HPDE6-E6E7 (cell line): ENCODE measurements around the gene ZNF593OS.
A peak's percentile ranks its signal among the peaks of the same experiment; 100 is the strongest.

Experiments
- DNase-seq: peaks from one replicate; pipeline ENCODE4 v3.0.0; 2011; ENCODE audit warnings: missing footprints; ENCODE audit errors: extremely low spot score

ZNF593OS gene

DNA sequence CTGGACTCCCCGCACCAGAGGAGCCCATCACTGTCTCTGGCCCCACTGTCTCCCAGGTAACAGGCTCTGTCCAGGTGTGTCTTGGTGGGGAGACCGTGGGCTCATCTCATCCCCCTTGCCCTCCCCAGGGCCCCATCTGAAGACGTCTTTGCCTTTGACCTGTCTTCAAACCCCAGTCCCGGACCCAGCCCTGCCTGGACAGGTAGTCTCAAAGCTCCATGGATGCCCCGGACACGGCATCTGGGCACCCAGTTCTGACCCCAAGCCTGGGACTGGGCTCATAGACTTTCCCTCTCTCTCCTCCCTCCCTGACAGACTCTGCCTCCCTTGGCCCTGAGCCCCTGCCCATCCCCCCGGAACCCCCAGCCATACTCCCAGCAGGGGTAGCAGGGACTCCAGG lies 12.5 kb upstream of the ZNF593OS start:
- no peak for DNase-seq

DNA sequence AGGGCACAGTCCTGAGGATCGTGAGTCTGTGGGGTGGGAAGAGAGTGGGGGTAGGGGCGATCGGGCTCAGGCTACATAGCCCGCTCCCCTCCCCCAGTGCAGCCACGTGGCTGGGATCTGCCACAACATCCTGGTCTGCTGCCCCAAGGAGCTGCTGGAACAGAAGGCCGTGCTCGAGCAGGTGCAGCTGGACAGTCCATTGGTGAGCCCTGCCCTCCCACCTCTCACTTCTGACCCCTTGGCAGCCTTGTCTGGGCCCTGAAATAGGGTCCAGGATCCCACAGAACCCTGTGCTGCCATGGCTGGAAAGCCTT lies 10.7 kb upstream of the ZNF593OS start:
- no peak for DNase-seq

DNA sequence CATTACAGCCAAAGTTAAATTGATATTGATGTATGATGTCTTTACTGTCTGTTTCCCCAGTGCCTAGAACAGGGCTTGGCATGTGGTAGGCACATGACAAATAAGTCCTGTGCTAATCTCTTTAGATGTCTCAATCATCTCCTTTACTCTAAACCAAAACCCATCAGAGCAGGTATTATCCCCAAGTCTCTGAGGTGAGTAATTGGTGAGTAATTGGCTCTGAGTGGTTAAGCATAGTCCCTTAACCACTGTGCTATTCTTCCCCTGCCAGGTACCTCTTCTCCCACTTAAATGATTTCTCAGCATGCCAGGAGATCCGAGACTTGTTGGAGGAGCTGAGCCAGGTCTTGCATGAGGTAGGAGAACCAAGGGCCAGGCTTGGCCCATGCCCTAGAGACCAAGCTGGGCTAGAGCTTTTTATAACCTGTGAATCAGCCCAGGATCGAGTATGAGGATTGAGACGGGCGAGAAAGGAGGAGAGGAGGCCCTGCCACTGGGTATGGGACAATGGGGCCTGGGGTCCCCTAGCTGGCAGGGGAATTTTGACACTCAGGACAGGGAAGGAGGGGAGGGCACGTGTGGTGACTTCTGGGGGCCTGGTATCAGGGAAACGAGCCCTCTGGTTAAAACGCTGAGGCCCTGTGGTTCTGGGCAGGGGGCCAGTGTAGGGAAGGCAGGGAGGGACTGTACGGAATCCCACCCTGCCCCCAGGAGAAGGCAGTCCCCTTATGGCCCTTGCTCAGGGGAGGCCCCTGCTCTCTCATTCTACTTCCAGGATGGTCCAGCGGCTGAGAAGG lies 10.2 kb upstream of the ZNF593OS start:
- peak; percentile 89 for DNase-seq

DNA sequence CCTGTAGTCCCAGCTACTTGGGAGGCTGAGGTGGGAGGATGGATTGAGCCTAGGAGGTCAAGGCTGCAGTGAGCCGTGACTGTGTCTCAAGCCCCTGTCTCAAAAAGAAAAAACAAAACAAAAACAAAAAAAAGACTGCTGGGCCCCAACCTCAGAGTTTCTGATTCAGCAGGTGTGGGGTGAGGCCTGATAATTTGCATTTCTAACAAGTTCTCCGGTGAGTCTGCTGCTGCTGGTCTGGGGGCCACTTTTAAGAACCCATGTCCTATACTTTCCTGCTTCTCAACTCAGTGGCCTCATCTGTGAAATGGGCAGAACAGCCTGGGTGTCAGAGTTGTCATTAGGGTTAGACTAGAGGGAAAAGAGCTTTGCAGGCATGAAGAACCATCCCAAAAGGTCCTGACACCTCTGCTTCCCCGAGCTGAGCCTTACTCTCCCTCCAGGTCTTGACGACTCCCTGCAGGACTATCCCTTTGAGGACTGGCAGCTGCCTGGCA lies 8.4 kb upstream of the ZNF593OS start:
- DNase-seq: no peak

DNA sequence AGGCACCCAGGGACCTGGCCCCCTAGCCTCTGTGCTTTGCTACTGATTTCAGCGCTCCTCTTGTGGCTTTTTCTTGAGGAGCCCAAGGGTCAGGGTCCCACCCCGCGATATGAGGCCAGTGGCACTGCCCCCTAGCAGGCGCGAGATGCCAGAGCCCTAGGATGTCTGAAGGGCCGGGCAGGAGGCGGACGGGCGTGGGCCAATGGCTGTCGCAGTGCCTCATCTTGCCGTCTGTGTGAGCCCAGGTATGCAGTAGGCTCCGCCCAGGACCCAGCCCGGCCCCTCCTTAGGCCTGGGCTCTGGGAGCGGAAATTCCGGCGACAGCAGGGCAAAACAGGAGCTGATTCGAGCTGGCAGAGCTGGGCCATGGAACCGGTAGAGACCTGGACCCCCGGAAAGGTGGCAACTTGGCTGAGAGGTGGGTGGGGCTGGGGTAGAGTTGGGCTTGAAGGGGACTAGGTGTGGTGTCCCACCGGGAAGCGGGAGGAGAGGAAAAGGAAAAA lies 5.6 kb upstream of the ZNF593OS start, which contains the start of gene CNKSR1:
Gene CNKSR1, plus strand, starts transcription at position 310 of the 503 bp plus-strand sequence. Its CDS starts 57 bp downstream, at position 367.
- peak; percentile 92 for DNase-seq

DNA sequence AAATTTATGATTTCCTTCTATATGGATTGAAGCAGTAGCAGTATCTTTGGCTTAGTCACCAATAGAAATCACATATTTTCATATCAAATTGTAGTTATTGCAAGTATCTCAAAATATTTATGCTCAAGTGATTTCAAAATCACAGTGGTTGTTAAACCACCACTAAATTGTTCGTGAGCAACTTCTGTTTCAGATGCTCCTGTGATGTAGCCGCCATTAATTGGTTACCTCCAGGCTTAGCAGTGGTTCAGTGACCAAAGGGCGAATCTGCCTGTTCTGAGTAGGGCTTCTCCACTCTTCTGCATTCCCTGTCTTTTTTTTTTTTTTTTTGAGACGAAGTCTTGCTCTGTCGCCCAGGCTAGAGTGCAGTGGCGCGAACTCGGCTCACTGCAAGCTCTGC lies 3.7 kb upstream of the ZNF593OS start:
- no peak for DNase-seq

DNA sequence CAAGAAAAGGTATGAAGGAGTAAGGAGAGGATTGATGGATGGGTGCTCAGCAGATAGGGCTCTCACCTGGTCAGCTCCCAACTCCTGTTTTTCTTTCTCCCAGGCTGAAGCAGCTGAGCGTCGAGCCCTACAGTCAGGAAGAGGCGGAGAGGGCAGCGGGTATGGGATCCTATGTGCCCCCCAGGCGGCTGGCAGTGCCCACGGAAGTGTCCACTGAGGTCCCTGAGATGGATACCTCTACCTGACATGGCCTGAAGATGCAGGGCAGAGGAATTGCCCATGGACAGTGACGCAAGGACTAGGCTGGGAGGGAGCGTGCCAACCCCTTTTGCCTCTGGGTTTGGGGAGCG lies 1.2 kb downstream of the ZNF593OS start:
- no peak for DNase-seq

DNA sequence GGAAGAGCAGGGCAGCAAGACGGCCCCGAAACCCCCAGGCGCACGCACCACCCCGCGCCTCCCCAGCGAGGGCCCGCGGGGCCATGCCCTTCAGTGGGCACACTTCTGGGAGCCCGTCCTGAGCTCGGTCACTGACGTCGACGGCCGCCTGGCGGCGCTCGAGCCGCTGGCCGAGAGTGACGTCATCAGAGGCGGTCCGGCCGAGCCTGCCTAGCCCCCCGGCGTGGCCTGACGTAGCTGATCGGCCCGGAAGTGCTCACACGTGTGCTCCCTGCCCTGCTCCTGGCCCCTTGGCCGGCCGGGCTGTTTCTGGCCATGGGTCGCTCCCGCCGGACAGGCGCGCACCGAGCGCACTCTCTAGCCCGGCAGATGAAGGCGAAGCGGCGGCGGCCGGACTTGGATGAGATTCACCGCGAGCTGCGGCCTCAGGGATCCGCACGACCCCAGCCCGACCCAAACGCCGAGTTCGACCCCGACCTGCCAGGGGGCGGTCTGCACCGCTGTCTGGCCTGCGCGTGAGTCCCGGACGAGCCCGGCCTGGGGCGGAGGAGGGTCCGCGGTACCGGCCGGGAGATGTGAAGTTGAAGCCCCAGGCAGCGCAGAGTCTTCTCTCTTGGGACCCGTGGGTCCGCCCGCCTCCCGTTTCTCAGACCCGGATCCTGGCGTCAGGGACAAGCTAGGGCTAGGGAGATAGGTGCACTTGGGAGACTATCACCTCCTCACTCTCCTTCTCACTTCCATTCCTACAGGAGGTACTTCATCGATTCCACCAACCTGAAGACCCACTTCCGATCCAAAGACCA lies 1.8 kb downstream of the ZNF593OS start, which contains the start of gene ZNF593:
Gene ZNF593, plus strand, starts transcription at position 240 of the 803 bp plus-strand sequence. Its CDS starts 76 bp downstream, at position 316.
- DNase-seq: peak; percentile 95

DNA sequence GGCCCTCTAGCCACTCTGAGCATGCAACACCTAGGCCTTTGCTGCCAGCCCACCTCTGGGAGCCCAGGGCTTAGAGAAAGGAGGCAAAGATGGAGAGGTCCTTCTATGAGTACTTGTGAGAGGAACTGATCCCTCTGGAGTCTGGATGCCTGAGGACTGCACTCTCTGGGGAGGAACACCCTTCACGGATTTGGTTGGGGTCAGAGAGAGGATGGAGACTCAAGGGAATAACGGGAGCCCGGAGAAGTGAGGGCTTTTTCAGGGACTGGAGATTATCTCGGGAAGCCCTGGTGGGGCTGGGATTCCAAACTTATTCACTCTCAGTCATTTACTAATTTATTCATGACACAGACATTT lies 2.5 kb downstream of the ZNF593OS start:
- no peak for DNase-seq

DNA sequence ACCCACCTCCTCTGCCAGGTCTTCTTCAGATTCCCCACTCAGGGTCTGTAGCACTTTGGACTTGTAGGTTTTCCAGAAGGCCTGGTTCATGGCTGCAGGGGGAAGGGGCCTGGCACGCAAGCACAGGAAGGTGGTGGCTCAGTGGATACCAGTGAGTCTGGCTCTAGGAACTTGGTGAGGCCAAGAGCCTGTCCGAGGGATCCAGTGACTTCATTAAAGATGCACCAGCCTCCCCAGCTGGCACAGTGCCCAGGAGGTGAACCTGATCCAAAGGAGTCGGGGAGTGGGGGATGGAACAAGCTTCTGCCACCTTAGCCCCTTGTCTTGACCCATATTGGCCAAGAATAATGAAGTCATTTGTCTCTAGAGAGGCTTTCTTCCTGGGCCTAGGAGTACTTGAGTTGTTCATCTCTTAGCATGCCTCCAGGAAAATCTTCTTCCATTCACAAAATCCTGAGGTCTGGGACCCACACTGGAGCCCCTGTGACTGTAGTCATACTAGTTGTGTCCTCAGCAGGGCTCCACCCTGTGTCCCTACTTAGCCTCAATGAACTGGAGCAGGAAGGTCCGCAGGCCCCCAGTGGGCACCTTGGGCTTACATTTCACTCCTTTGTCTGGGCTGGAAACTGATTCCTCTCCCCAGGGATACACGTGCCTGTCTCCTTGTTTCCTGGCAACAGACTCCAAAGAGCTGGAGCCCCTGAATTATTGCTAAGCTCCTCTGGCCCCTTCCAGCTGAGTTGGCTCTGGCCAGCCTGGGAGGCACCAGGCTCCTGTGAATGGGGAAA lies 3.0 kb downstream of the ZNF593OS start, which contains the start of gene C1orf232:
Gene C1orf232, minus strand, starts transcription at position 554 of the 788 bp plus-strand sequence. Its CDS starts 464 bp downstream, at position 90.
- DNase-seq: no peak

DNA sequence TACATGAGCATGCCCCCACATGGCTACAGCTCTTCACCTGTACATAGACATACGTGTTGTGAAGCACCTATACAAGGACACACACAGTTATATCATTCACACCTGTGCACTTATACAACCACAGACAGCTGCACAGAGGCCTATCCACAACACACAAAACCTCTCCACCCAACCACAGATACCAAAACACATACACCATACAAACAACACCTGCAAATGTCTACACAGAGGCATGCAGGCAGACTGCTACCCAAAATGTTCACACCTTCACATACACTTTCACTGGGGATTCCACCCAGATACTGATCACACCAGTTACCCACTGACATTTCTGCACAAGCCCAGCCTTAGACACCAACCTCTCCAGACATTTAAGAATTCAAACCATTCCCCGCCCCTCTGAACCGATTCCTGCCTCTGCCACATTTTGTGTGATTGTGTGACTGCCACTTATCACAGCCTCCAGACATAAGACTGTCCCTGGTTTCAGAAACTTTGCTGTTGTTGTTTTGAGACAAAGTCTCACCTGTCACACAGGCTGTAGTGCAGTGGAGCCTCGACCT lies 4.8 kb downstream of the ZNF593OS start:
- DNase-seq: no peak

DNA sequence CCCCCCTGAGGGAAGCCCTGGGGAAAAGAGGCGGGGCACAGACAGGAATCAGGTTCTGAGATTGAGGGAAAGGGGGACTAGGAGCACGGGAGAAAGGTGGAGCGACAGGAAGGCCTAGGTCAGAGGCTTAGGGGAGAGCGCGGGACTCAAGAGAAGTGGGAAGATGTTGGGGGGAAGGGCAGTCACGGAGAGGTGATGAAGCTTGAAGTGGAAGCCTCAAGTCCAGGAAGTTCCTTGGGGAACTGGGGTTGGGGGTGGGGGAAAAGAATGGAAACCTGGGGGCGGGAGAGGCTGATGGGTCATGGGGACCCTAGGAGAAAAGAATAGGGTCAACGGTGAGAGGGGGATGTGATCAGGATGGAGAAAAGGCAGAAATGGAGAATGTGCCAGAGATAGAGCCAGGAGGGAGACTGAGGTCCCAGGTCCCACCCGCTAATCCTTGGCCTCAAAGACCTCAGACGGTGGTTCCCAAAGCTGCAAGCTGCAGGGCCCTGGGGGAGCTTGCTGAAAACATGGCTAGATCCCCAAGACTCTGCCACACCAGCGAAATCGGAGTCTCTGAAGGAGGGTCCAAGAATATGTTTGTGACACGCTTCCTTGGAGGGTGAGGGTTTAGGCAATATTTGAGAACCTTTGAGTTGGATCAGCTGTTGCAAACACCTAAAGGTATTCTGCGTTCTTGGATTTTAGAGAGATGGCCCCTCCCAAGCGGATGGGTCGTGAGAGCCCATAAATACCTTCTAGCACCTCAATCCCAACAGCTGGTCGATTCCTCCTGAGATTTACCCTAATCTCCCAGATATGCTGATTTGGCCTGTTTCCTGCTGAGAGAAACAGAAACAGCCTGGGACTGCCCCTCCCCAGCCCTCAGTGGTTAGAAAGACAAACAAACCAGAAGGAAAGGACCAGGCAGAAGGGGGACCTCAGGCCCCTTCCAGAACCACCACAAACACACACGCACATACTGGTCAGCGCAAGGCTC lies 6.5 kb downstream of the ZNF593OS start:
- no peak for DNase-seq

DNA sequence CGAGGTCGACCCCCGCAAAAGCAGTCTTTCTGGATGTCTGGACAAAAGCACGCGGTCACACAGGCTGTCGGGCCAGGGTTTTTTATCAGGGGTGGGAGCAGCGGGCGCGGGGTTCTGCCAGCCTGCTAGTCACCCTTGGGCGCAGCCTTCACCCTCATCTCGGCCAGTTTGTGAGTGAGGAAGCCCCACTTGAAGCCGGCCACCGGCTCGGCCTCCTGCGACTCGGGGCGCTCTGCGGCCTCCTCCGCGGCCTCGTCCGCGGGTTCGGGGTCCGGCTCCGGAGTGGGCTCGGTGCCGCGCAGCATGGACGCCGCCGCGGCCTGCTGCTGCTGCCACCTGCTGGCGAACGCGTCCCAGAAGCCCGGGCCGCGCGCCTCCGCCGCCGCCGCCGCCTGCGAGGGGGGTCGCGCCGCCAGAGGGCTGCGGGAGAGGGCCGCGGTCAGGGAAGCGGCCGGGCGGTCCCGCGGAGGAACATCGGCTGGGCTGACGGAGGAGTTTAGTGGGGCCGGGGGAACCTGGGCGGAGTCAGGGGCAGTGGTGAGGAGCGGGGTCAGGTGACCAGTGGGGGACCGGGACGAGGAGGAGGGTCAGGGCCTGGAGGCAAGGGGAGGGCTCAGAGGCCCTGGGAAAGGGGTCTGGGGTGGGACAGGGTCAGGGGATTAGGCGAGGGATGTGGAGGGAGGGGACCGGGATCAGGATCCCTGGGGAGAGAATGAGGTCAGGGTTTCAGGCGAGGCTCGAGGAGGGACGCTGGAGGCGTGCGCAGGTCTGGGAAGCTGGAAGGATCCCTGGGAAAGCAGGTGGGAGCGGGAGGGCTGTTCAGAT lies 7.4 kb downstream of the ZNF593OS start:
- peak; percentile 31 for DNase-seq

DNA sequence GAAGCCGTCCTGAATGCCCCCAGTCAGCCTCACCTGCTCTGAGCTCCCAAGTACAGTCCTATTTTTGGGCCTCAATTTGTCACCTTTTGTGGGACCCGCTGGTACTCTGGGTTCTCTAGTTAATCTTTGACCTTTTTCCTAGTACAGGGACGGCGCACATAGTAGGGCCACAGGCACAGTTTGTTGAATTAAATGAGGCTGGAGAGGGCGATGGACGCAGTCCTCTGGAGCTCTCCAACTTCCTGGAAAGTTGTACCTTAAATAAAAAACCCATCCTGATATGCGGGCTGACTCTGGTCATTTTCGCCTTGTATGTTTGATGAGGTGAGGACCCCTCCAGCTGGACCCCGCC lies 8.0 kb downstream of the ZNF593OS start:
- no peak for DNase-seq

DNA sequence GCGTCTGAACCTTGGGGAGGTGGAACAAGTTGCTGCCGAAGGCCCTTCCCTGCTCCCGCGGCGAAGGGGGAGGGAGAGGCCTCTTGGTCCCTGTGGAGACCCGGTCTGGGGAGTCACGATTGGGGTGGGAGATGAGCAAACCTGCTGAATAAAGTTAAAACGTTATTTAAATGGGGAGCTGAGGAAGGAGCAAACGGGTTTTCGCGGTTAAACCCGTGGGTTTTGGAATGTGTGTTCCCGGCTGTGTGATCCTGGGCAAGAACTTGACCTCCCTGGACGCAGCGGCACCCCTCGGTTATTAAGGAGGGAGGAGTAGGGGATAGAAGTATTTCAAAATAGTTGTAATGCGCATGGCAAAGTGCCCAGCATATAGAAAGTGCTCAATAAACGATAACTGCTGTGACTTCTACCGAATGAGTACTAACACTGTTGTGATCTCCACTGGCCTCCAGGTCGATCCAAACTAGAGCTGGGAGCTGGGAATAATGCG lies 9.4 kb downstream of the ZNF593OS start:
- DNase-seq: no peak

DNA sequence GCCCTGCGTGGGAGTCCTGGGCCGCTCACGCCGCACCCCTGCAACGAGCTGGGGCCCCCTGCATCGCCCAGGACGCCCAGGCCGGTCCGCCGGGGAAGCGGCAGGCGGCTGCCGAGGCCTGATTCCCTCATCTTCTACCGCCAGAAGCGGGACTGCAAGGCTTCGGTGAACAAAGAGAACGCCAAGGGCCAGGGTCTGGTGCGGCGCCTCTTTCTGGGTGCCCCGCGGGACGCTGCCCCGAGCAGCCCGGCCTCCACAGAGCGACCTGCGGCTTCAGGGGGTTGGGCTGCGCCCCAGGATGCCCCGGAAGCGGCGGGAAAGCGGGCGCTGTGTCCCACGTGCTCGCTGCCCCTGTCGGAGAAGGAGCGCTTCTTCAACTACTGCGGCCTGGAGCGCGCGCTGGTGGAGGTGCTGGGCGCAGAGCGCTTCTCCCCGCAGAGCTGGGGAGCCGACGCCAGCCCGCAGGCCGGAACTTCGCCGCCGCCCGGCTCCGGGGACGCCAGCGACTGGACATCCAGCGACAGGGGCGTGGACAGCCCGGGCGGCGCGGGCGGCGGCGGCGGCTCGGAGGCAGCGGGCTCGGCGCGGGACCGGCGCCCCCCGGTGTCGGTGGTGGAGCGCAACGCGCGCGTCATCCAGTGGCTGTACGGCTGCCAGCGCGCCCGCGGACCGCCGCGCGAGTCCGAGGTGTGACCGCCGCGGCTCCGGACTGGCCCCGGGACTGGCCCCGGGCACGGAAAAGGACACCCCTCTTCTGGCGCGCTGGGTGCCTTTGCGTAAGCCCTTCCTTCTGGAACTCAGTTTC lies 10.0 kb downstream of the ZNF593OS start:
- DNase-seq: peak; percentile 54

DNA sequence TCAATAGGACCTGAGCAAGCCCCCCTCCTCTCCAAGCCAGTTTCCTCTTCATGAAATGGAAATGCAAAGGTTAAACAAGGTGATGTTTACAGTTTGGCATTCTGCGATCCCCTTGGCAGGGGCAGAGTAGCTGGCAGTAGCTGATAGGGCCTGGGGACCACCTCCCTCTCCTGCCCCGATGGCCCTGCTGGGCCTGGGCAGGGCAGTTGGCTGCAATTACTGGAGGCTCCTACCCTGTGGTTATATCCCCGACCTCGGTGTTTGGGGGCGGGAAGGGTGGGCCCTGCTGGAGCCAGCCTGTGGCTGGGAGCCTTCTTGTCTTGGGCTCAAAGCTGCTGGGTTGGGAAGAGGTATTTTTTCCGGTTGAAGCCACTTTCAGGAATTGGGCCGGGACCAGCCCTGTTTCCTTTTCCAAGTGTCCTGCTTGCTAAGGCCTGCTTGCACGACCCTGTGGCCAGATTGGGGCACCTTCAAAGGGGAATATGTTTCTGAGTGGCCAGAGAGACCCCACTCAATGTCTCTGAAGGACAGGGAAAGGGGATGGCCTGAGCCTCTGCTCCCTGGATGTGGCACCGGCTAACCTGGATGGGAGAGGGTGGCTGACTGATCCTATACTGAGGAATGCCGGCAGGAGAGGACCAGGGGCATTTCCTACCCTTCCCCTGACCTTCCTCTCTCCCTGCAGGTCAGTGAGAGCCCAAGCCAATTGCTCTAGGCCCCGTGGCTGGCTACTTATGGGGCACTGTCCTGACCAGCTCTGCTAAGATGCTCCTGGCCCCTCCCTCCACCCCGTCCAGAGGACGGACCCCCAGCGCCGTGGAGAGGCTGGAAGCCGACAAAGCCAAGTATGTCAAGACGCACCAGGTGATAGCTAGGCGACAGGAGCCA lies 10.9 kb downstream of the ZNF593OS start:
- DNase-seq: no peak

DNA sequence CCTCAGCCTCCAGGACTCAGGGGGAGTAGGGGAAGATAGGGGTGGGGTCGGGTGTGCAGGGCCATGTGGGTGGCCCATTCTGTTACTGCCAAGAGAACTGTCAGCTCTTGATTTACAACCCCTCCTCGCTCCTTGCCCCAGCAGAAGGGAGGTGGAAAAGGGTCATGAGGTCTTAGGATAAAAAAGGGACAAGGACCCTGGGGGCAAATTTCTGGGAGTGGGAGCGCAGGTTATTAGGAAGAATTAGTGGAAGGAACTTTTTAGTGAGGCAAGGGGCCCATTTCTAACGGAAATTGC lies 11.9 kb downstream of the ZNF593OS start:
- DNase-seq: no peak
